Fibroblast of upper back skin (primary cell): ENCODE measurements around the gene NINJ1.

Source experiments
- DNase-seq: peaks from one replicate; pipeline ENCODE4 v3.0.0-alpha.2; 2013

The NINJ1 gene

GRCh38 chr9:93086447-93087224 is 47.4 kb downstream of the NINJ1 start:
- DNase-seq, result no peak

DNA sequence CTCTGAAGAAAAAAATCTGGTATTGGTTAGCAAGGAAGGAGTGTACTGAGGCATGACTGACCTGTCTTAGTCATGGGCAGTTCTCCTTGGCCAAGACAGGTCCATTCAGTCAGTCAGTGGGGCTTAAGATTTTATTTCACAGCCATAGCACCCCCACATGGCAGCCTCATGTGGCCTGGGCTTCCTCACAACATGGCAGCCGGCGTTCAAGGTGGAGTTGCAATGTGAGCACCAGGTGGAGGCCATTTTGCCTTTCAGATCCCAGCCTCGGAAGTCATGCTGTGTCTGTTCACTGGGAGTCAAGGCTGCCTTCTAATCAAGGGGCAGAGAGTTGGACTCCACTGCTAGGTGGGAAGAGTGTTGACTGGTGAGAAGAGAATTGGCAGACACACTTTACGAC is 48.4 kb downstream of the NINJ1 start:
- DNase-seq, result no peak

DNA sequence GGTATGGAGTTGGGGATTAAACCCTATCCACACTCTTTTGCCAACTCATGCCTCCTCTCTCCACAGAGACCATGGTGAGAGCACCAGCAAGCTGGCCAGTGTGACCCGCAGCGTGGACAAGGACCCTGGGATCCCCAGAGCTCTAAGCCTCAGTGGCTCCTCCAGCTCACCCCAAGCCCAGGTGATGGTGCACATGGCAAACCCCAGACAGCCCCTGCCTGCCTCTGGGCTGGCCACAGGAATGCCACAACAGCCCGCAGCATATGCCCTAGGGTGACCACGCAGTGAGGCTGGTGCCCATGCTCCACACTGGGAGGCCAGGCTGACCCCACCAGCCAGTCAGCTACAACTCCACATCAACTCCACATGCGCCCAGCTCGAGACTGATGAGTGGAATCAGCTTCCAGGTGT is 49.6 kb downstream of the NINJ1 start:
- DNase-seq, result no peak

DNA sequence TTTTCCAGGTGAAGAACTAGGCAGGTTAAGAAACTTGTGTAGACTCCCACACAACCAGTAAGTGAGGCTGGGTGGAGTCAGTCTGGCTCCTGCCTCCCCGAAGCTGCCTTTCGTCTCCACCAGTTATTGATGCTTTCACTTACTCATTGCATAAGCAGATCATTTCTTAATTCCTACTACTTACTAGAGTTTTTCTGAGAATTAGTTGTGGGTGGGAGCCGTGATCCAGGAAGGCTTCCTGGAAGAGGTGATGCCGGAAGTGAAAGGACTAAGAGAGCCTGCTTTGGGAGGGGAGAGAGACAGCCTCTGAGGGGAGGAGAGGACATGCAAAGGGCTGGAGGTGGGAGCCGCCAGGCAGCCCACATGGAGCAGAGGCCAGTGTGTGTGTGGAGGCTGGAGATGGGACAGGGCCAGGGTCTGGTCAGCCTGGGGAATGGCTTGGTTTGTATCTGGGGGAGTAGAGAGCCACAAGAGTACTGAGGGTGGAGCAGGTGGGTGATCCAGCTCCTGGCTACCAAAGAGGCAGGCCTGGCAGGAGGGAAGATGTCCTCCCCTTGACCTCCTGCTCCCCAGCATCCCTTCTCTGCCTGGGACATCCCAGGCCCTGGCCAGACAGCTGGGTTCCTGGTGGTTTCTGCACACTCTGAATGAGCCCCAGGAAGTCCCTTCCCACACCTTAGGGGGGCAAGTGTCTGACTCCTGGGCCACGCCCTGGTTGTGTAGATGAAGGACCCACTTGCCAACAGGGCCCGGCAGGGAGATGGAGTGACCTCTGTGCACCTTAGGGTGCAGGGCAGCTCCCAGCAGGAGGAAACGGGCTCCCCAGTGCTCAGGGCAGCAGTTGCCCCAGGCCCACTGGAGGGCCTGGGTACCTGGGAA is 50.2 kb downstream of the NINJ1 start:
- DNase-seq, result no peak

GRCh38 chr9:93082841-93083411 is 51.1 kb downstream of the NINJ1 start:
- no peak for DNase-seq

DNA sequence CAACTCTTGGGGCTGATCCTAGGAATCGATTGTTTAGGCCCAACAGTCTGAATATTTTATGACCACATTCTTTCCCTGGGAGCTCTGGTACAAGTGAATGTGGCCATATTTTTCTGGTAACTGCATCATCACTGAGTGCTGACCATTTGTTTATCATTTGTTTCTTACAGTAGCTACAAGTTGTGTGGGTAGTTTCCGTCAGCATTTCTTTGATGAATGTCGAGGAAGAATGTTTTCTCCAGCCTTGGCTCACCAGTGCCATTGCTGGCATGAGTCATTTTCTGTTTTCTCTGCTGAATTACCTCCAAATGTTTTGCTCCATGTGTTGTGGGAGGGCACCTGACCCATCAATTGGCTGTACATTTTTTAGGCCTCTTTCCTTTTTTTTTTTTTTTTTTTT is 52.1 kb downstream of the NINJ1 start:
- peak; percentile 59 for DNase-seq

DNA sequence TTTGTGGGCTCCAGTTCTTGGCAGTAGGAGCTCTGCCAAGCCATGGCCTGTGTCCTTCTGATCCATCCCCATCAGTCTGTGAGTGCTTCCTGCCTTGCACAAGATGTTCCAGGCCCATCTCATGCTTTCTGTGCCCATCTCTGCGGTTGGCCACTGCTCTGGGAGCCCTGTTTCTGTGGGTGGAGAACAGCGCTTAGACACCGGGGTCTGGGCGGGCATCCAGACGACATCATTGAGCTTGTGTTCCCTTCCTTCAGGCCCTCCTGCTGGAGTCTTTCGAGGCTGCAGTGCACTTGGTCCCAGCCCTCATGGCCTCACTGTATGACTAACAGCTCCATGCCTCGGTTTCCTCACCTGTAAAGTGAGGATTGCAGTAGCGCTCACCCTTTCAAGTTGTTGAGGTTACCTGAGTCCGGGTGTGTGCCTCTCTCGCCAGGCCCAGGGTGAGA is 52.9 kb downstream of the NINJ1 start:
- no peak for DNase-seq

DNA sequence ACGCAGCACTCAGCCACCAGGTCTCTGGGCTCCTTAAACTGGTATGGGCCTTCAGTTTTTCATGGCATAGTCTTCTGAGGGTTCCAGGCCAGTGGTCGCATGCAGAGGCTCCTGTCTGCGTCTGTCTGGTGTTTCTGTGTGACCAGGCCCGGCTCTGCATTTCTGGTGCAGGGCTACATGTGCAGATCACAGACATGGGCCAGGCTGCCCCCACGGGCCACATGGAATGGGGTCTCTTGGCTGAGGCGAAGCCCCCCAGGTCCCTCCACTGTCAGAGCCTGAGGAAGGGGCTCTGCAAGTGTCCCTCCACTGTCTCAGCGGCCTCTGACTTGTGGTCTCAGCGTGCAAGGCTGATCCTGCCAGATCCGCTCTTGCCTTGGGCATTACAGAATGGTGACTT is 53.6 kb downstream of the NINJ1 start:
- no peak for DNase-seq

GRCh38 chr9:93079371-93079770 is 54.7 kb downstream of the NINJ1 start:
- DNase-seq, result no peak

- no peak for DNase-seq
Measured at GRCh38 chr9:93077811-93078210, 56.2 kb downstream of the NINJ1 start.

DNA sequence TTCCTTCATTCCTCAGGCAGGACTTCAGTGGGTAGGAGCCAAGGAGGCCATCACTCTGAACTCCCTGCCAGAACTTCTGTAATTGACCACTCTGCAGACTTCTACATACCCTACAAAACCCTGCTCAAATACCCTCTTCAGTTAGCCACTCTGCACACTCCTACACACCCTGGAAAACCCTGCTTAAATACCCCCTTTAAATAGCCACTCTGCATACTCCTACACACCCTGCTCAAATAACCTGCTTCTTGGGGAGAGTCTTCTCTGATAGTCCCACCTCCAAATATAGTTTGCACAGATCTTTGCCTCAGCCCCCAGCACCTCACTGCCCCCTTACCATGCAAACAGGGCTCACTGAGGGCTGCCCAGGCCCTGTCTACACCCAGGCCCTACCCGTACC is 56.7 kb downstream of the NINJ1 start:
- DNase-seq, result no peak

DNA sequence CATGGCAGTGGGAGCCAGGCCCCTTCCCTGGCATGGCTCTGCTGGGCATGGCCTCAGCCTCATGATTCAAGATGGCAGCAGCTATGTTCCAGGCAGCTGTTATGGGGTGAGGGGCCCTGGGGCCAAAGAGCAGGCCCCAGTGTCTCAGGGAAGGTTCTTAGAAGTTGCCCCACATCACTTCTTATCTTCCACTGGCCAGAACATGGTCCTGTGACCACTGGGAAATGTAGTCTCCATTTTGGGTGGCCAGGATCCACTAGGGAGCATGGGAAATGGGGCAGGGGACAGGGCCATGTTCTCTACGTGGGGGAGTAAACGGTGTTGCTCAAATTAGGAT is 57.3 kb downstream of the NINJ1 start:
- no peak for DNase-seq

DNA sequence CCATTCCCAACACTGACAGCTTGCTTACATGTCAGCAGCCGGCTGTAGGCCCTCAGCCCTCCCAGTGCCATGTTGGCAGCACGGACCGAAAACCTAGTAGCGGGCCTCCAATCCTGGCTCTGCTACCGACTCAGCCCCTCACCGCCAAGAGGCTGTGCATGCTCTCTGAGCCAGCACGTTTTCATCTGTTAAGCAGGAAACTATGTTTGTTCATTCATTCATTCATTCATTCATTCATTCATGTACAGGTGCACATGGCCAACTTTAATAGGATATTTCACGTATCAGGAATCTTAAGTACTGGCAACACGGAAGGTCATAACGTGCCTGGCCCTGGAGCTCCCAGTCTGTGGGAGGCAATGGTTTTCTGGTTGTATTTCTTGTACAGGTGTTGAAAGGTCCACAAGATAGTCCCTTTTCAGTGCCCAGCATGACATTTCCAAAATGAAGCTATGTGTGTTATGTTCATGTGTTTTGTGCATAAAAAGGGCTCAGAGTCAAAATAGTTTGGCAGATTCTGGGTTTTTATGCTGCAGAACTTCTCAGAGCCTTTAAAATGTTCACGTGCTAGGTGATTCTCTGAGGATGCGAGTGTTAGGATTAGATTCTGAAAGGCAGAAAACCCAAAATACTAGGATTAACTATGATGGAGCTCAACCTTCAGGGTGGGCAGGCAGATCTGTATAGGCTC is 57.8 kb downstream of the NINJ1 start:
- no peak for DNase-seq

DNA sequence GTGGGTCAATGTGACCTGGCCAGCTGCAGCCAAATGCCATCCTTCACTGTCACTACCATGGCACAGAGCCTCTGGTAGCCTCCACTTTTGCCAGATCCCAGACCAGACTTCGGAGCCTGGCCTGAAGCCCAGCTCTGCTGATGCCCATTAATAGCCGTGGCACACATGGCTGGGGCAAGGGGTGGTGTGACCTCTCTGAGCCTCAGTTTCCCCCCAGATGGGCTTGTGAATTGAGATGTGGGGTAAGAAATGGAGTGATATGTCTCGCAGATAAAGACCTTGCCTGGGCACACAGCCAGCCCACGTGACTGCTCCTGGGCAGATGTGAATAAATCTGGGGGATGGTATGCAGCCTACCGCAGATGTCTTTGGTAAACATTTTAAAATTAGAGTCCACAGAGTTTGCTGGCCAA is 61.7 kb downstream of the NINJ1 start:
- DNase-seq, result peak; percentile 60
